ENCODE measurements around the gene EML6. TPM values are rescaled to one million over a fixed set of nuclear protein-coding genes. Genes with fewer than 3 reads are reported as not detected.
"Not testable (repeated sequence)": the region's sequence is repeated elsewhere in the genome, so short reads cannot be mapped to it uniquely, and the experiment has no call there.

The EML6 gene
- total RNA-seq, 1 donor from 2014 or later = 0.89 TPM

DNA sequence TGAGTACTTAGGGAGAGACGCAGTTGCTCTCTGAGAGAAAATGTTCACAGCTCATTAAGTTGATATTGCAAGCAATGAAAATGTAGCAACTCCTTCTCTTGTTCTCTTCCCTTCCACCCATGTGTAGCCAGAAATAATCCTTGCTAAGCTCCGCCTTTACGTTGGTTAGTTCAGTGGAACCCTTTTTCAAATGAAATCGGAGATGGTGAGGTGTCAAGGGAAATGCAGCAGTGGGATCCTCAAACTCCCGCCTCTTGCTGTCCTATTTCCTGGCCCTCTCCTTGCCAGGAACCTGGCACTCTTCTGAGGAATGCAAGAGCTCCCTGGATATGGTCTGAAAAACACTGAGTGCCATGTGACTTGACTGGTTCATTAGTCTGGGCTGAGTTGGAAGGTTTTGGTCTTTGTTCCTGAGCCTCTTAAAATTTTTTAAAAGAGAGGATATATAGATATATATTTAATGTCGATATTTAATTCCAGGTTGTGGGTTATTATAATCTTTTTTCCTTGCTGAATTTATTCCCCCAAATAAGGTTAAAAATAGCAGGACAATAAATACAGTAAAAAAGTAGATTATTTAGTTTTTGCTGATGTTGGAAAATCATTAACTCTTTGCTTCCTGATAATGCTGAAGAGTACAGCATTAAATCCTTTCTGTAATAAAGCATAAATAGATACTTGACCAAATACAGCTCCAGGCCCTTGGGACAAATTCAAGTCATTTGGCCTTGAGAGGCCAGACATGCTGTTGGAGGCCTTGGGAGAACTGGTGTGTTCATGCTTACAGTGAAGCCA lies 116.2 kb downstream of the EML6 start:
- intact Hi-C loops (cut with micrococcal nuclease) = loop anchor here (1.0 to 10.0 kb wide), 4 partner anchors 172 to 735 kb away; no protein-coding TSS in a partner anchor

GRCh38 chr2:54840559-54841468 lies 117.4 kb downstream of the EML6 start:
- intact Hi-C loops (cut with micrococcal nuclease) = loop anchor here (1.0 kb wide), 1 partner anchor 319 kb away; no protein-coding TSS in a partner anchor

DNA sequence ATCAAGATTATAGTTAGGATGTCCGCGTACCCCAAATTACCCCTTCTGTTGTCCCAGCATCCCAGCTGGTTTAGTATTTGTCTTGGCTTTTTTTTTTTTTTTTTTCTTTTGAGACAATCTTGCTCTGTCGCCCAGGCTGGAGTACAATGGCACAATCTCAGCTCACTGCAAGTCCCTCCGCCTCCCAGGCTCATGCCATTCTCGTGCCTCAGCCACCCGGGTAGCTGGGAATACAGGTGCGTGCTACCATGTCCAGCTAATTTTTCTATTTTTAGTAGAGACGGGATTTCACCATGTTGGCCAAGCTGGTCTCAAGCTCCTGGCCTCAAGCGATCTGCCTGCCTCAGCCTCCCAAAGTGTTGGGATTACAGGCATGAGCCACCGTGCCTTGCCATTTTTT lies 118.0 kb downstream of the EML6 start:
- intact Hi-C loops (cut with micrococcal nuclease) = not testable (repeated sequence)

- intact Hi-C loops (cut with micrococcal nuclease) = no loop called here
These were observed 121.6 kb downstream of the EML6 start for GRCh38 chr2:54845094-54845493.

DNA sequence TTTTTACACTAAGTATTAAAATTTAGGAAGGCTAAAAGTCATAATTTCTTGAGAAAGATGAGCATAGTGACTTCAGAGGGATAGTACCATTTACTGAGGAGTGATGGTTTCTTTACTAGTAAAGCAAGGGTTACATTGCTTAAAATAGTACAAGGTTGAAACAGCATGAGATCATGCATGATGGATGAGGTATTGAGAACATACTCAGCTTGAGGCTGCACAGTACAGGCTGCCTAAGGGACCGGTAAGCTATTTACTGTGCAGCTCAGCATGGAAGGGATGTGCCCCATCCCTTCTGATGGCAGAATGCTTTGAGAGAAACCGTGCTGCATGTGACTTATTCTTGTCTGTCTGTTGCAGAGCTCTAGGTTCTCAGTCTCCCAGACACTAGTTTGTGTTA lies 122.1 kb downstream of the EML6 start:
- intact Hi-C loops (cut with micrococcal nuclease) = no loop called here

DNA sequence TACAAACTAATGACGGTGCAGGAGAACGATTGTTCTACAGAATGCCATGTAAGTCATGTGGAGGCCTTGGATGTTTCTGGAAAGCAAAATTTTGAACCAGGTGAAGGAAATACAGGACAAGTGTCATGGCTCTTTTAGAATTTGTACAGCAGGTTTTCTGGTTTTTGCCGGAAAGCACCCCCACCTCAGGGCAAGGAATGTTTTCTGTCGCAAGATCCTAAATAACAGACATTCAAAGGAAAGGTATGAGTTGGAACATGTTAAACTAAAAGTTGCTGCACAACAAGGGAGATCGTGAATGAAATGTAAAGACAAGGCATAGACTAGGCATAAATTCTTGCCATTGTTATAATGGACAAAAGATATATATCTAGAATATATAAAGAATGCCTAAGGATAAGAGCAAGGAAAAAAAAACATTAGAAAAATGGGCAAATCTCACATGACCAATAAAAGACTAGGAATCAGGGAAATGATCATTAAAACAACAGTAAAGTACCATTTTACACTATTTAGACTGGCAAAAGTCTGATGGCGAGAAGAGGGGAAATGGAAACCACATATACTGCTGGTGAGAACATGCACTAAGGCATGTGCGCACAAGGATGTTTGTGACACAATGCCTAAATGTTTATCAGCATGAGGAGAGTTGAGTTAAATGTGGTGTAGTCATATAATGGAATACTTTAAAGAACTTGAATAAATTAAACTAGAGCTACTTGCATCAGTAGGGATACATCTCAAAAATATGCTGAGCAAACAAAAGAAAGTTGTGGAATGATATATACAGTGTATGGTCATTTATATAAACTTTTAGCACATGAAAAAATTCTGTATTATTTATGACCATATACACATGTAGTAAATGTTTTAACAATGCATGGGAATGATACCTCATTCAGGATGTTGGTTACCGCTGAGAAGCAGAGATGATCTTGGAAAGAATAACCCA lies 127.0 kb downstream of the EML6 start:
- intact Hi-C loops (cut with micrococcal nuclease) = no loop called here

DNA sequence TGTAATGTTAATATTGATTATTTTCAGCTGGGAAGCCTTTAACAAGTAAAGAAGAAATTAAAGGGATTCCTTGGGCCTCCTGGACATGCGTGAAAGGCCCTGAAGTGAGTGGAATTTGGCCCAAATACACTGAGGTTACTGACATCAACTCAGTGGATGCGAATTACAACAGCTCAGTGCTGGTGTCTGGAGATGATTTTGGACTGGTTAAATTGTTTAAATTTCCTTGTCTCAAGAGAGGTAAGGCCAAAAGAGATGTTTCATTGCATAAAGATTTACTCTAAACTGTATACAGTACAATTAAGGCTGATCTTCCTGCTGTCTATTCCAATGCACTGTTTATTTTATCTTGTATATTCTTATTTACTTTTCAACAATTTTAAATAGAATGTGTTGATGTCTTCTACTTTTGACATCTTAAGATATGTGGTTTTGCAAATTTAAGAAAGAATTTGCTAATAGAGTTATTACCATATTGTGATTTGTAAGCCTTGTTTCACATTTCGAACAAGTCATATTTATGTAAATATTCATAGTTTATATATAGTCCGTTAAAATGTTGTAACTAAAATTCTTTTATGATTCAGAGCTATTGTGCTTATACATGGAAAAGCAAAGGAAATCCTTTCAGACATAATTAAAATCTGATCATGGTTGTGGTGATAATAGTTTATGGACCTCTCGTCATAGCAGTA lies 130.3 kb downstream of the EML6 start:
- intact Hi-C loops (cut with micrococcal nuclease) = no loop called here

GRCh38 chr2:54855434-54855833 lies 132.0 kb downstream of the EML6 start:
- intact Hi-C loops (cut with micrococcal nuclease) = no loop called here

DNA sequence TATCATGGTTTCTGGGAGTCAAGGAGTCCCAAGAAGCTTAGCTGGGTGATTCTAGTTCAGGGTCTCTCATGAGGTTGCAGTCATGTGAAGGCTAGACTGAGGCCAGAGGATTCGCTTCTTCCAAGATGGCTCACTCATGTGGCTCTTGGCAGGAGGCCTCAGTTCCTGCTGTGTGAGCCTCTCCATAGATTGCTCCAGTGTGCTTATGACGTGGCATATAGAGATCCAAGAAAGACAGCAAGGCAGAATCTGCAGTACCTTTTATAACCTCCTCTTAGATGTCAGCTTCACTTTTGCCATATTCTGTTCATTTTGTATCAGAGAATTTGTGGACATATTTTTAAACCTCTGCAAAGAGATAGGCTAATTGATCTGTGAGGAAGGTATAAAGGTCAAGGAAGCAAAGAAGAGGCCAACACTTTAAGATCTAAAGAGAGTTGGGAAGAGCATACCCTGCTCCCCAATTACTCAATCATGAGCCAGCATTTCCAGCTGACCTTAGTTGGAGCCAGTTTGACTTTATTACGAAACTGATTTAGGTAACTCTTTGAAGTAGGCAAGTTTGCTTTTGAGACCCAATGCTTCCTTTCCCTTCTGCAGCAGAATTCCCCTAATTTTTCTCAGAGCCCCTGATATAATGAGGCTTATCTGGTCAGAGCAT lies 134.7 kb downstream of the EML6 start:
- intact Hi-C loops (cut with micrococcal nuclease) = no loop called here

DNA sequence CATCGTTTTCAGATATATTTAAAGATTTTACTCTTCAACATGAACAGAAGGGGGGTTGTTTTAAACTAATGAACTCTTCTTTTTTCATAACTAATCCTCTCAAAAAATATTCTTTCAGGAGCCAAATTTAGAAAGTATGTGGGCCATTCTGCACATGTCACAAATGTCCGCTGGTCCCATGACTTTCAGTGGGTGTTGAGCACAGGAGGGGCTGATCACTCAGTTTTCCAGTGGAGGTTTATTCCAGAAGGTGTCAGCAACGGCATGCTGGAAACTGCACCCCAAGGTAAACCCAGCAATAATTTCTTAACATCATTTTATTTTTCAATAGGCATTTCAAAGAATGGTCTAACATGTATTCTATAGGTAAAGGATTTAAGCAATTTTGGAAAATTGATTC lies 136.0 kb downstream of the EML6 start:
- intact Hi-C loops (cut with micrococcal nuclease) = no loop called here

DNA sequence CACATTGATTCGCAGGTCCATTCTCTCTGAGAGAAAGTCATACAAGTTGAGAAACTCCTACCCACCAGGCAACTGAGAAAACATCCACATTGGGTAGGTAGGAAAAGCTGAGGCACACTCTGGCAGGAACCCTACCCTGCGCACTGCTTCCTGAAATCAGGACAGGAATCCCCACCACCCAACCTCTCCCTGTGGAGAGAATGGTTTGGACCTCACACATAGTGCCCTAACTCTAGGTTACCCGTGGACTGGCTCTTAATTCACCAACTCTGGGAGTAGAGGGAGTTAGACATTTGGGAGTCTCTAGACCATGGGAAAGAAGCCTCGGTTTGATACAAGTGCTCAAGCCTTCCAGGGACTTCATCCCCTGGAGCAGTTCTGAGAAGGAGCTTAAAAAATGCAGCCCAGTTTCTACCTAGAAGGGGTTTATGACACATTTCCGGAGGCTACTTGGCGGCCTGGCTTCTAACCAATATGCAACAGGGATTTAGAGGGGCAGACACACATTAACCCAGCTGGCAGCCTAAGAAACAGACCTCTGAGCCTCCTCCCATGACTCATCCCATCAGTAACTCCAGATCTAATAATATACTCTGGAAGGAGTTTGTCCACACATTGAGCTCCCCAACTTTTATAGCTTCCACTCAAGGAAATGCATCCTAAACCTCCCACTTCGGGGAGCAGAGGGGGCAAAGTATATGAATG lies 136.7 kb downstream of the EML6 start:
- intact Hi-C loops (cut with micrococcal nuclease) = no loop called here

- intact Hi-C loops (cut with micrococcal nuclease) = no loop called here
These were observed 138.8 kb downstream of the EML6 start for GRCh38 chr2:54862229-54862628.

- intact Hi-C loops (cut with micrococcal nuclease) = no loop called here
These were observed 139.3 kb downstream of the EML6 start for GRCh38 chr2:54862742-54863141.

DNA sequence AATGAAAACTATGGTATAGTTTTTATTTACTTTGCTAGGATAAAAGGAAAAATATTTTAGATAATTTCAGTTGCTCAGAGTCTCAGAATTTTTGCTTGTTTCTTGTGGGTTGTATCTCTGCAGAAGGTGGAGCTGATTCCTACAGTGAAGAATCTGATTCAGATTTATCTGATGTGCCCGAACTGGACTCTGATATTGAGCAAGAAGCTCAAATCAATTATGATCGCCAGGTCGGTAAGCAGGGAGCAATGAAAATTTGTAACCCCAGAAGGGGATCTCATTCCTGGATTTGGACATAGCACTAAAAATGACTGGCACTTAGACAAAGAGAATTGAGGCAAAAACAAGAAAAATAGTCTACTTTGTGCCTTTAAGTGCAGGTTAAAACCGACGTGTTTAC lies 140.2 kb downstream of the EML6 start:
- intact Hi-C loops (cut with micrococcal nuclease) = no loop called here

DNA sequence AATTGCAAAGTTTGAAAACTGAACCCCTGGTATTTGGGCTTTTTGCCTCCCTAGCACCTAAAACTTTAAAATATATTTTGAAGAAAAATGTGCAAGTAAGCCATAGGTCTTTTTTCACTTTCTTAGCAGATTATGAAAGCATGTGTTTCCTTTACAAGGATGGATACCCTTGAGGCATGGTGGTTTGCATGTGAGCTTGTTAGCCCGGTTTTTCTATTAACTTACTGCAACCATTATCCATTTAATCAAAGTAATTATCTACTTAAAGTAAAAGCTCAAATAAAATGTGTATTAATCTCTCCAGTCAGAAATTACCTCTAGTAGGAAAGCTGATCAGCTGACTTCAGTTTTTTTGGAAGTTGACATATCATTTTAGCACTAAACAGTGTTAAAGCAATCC lies 140.6 kb downstream of the EML6 start:
- intact Hi-C loops (cut with micrococcal nuclease) = no loop called here

DNA sequence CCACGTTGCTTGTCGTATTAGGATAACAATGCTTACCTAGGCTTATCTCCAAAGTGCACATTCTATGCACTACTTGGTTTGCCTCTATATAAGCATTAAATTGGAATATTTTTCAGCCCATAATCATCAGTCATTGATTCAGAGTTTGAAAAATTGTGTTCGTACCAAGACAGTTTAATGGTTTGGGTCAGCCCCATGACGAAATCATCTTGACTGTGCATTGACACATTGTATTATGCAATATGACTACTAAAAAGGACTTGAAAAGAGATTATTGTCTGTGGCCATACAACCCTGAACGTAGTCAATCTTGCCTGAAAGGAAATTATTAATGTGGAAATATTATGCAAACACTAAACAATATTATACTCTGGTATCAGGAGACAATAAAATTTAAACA lies 141.3 kb downstream of the EML6 start:
- intact Hi-C loops (cut with micrococcal nuclease) = no loop called here

DNA sequence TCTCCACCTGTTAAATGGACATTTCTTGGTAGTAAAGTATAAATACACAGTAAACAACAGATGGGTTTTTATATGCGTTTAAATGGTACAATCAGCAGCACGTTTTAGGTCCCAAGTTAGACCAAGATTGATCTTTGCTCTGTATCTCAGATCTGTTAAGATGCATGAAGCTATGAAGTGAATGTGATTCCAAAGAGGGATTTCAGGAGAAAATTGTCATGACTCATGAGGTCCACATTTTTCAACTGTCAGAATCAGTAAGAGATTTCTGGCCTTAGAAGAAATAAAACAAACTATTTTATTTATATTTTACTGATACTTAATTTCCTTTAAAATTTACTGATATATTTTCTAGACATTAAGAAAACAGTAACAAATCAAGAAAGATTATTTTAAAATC lies 142.7 kb downstream of the EML6 start:
- intact Hi-C loops (cut with micrococcal nuclease) = no loop called here

GRCh38 chr2:54866868-54867267 lies 143.4 kb downstream of the EML6 start:
- intact Hi-C loops (cut with micrococcal nuclease) = no loop called here

DNA sequence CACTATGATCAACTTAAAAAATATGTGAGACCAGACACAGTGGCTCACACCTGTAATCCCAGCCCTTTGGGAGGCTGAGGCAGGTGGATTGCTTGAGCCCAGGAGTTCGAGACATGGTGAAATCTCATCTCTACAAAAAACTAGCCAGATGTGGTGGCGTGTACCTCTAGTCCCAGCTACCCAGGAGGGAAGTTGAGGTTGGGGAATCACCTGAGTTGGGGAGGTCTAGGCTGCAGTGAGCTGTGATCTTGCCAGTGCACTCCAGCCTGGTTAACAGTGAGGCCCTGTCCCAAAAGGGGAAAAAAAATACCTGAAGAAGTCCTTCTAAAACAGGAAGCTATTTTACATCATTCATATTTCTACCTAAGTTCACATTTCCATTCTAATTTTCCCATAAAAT lies 144.0 kb downstream of the EML6 start:
- intact Hi-C loops (cut with micrococcal nuclease) = no loop called here

All from T-helper 2 cell treated with Interferon-gamma antibody and Interleukin-4, amounts not matched to agents 100 ng/mL and 5 ng/mL, for 36 hours (primary cell).